ENCODE measurements around the gene TOMM7. TPM values are rescaled to one million over a fixed set of nuclear protein-coding genes. Genes with fewer than 3 reads are reported as not detected.
"Not testable (repeated sequence)": the region's sequence is repeated elsewhere in the genome, so short reads cannot be mapped to it uniquely, and the experiment has no call there.

Gene TOMM7
- total and polyA plus RNA-seq, 12 donors, result 94.2 to 574 (median 275) TPM

DNA sequence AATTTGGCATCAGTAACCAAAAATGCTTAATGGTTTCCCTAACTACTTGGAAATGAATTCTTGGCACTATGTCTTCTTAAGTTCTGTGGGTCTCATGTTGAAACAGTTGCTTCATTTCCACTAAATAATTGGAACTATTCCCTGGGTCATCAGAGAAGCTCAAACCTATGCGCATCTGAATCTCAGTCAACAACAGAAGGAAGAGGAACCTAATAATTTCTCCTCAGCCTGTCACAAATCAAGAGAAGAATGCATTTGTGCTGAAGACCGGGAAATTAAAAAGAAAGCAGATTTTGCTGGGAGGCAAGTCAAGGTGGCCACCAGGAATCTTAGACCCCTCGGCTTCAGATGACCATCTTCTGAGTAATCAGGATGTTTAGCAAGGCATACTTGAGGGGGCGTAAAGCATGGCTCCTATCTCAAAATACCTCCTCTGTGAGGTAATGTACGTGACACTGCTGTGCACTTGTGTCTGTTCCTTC, 41.4 kb downstream of the TOMM7 start:
- Histone ChIP-seq H3K27me3 (no peaks in the 10 kb centered on the region), H3K4me3 (no peak overlapping the region), H3K27ac (peak overlapping the region in 2 of 5 donors; percentile 34 to 46), H3K4me1 (replicated peaks in 1 of 2) (no peaks in the 10 kb centered on the region), H3K36me3 (replicated peaks in 1 of 2) (no peaks in the 10 kb centered on the region), H3K9me3 (replicated peaks in 1 of 3) (no peaks in the 10 kb centered on the region)
- TF ChIP-seq, protein P1, sequence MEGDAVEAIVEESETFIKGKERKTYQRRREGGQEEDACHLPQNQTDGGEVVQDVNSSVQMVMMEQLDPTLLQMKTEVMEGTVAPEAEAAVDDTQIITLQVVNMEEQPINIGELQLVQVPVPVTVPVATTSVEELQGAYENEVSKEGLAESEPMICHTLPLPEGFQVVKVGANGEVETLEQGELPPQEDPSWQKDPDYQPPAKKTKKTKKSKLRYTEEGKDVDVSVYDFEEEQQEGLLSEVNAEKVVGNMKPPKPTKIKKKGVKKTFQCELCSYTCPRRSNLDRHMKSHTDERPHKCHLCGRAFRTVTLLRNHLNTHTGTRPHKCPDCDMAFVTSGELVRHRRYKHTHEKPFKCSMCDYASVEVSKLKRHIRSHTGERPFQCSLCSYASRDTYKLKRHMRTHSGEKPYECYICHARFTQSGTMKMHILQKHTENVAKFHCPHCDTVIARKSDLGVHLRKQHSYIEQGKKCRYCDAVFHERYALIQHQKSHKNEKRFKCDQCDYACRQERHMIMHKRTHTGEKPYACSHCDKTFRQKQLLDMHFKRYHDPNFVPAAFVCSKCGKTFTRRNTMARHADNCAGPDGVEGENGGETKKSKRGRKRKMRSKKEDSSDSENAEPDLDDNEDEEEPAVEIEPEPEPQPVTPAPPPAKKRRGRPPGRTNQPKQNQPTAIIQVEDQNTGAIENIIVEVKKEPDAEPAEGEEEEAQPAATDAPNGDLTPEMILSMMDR (IDR thresholded peaks at IDR 0.05), result no peak
- no peak for TF ChIP-seq POLR2A (IDR thresholded peaks at IDR 0.05)
- WGBS, 4 donors, result 48 to 68% (median 67%) methylated on average over 4 to 5 of the region's 5 CpGs
- no peak for DNase-seq
- intact Hi-C loops (cut with DNase I), result loop anchor here in 1 of 2 donors (5.0 kb wide), 1 partner anchor 224 kb away; no protein-coding TSS in a partner anchor

DNA sequence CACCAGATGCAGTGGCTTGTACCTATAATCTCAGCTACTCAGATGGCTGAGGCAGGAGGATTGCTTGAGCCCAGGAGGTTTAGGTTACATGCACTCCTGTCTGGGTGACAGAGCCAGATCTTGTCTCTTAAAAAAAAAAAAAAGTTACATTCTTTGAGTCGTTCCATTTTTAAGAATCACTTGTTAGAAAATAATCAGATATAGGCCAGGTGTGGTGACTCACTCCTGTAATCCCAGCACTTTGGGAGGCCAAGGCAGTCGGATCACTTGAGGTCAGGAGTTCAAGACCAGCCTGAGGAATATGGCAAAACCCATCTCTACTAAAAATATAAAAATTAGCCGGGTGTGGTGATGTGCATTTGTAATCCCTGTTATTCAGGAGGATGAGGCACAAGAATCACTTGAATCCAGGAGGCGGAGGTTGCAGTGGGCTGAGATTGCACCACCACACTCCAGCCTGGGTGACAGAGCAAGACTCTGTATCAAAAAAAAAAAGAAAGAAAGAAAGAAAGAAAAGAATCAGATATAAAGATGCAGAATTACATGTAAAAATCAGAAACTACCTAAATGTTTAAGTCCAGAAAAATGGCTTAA, 42.8 kb downstream of the TOMM7 start:
- not testable (repeated sequence) for H3K9me3 ChIP-seq (replicated peaks in 1 of 3); H3K27ac ChIP-seq; H3K4me3 ChIP-seq; H3K4me1 ChIP-seq (replicated peaks in 1 of 2); H3K36me3 ChIP-seq (replicated peaks in 1 of 2); DNase-seq; H3K27me3 ChIP-seq
- 56 to 65% (median 61%) methylated on average over 4 of the region's 4 CpGs for WGBS, 4 donors
- intact Hi-C loops (cut with DNase I), result loop anchor here in 1 of 2 donors (5.0 kb wide), 1 partner anchor 223 kb away; no protein-coding TSS in a partner anchor

DNA sequence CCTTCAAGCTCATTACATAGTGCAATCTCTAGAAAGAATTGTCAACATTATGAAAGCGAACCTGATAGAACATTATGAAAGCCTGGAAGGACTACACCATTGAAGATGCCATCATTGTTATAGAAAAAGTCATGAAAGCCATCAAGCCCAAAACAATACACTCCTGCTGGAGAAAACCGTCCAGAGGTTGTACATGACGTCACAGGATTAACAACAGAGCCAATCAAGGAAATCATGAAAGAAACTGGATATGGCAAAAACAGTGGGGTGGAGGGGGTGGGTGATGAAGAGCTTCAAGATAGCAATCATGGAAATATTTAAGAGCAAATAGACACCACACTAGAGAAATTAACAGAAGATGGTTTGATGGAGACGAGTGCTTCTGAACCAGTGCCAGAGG, 45.7 kb downstream of the TOMM7 start:
- TF ChIP-seq, protein P1 (IDR thresholded peaks at IDR 0.05), result no peak
- TF ChIP-seq POLR2A (IDR thresholded peaks at IDR 0.05), result no peak
- Histone ChIP-seq H3K27me3 (no peaks in the 10 kb centered on the region), H3K9me3 (replicated peaks in 1 of 3) (no peaks in the 10 kb centered on the region), H3K36me3 (replicated peaks in 1 of 2) (no peaks in the 10 kb centered on the region), H3K27ac (no peak overlapping the region), H3K4me3 (no peak overlapping the region), H3K4me1 (replicated peaks in 1 of 2) (no peaks in the 10 kb centered on the region)
- WGBS, 4 donors, result 72 to 83% (median 81%) methylated on average over 4 of the region's 4 CpGs
- intact Hi-C loops (cut with DNase I), result no loop called here
- no peak for DNase-seq

DNA sequence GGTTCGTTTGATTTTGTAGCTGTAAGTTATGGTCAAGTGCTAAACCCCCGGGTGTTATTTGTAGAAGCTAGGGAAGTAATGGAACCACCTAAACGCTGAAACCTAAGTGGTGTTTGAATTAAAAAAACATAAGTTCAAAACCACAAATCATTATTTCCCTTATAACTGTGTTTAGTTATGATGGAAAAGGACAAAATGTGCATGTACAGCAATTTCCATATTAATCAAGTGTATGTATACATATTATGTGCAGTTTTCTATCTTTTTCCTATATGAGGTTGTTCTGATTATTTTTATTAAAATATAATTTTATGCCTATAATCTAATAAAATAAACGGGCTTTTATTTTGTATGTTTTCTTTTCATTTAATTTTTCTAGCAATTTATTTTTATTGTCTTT, 49.8 kb downstream of the TOMM7 start:
- intact Hi-C loops (cut with DNase I), result no loop called here
- TF ChIP-seq, protein P1 (IDR thresholded peaks at IDR 0.05), result no peak
- no peak for TF ChIP-seq POLR2A (IDR thresholded peaks at IDR 0.05)

DNA sequence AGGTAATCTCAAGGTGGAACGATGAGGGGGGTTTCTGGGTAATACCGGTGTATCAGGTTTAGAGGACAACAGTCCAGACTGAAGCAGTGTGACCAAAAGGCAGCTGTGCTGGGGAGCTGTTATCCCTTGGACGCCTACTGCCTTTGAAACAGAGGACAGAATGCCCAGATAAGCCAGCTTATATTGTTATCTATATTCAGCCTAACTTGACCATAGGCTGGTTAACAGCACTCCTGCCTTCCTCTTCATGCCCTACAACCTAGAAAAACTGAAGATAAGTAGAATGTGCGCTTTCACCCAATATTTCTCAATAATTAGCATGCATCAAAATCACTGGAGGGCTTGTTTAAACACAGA, 50.8 kb downstream of the TOMM7 start:
- no peak for DNase-seq
- Histone ChIP-seq H3K4me3 (no peak overlapping the region), H3K27me3 (no peaks in the 10 kb centered on the region), H3K4me1 (replicated peaks in 1 of 2) (no peaks in the 10 kb centered on the region), H3K36me3 (replicated peaks in 1 of 2) (no peaks in the 10 kb centered on the region), H3K9me3 (replicated peaks in 1 of 3) (no peaks in the 10 kb centered on the region), H3K27ac (no peak overlapping the region)
- 59 to 78% (median 76%) methylated on average over 4 of the region's 4 CpGs for WGBS, 4 donors
- no peak for TF ChIP-seq POLR2A (IDR thresholded peaks at IDR 0.05)
- TF ChIP-seq, protein P1 (IDR thresholded peaks at IDR 0.05), result no peak
- intact Hi-C loops (cut with DNase I), result no loop called here

More for the DNA sequence above, 49.8 kb downstream of the TOMM7 start:
- DNase-seq, result no peak
- Histone ChIP-seq H3K4me1 (replicated peaks in 1 of 2) (no peaks in the 10 kb centered on the region), H3K27me3 (no peaks in the 10 kb centered on the region), H3K9me3 (replicated peaks in 1 of 3) (no peaks in the 10 kb centered on the region), H3K36me3 (replicated peaks in 1 of 2) (no peaks in the 10 kb centered on the region), H3K27ac (no peak overlapping the region), H3K4me3 (no peak overlapping the region)
- WGBS, 4 donors, result 69 to 73% (median 71%) methylated on average over 4 of the region's 4 CpGs
